Measurements from ENCODE around the gene ACKR4.

DNA sequence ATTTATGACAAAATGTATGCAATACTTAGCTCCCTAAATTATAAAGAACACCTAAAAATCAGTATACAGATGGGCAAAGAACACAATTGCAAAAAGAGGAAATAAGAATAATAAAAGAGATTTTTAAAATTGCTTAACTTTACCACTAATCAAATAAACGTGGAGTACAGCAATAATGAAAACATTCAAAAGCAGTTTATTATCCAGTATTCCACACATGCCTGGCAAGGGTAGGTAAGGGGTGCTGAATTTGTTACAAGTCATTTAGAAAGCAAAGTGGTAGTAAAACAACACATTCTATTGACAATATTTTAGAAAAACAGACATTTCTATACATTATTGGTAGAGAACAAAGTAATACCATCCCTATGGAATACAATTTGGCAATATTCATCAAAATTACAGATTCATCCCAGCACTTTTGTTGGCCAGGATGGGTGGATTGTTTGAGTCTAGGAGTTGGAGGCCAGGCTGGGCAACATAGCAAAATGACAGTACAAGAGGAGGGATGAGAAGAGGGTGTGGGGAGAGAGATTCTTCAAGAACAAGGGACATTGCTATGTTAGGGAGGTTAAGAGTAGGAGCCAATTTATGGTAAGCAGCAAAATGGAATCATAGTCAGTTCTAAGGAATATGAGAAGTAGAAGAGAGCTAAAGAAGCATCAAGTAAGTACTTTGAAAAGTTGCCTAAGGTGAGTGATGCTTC lies 3.7 kb upstream of the ACKR4 start:
- TF ChIP-seq POLR2A (IDR thresholded peaks at IDR 0.05; ENCODE audit: low read length) (no peak), GATA1 (IDR thresholded peaks at IDR 0.05; ENCODE audit: low read depth, low read length) (no peak)
